Mucosa of descending colon (tissue), 3 donors: Measurements from ENCODE around the gene MBL2. TPM values are rescaled to one million over a fixed set of nuclear protein-coding genes. Genes with fewer than 3 reads are reported as not detected.

ENCODE experiments used
- ATAC-seq: fragments of 200-7000 bp; cut with Tn5 transposase; one replicate; pipeline ENCODE4 v1.9.1; 2020; ENCODE audit warnings: mild to moderate bottlenecking, moderate library complexity
- DNase-seq, 3 donors: peaks; one replicate each; pipeline ENCODE4 v3.0.0-alpha.2; 2020
- H3K36me3 ChIP-seq: fragments of 200-600 bp; one replicate; pipeline ENCODE4 v1.8.0; 2021; ENCODE audit warnings: low read depth, mild to moderate bottlenecking
- H3K4me1 ChIP-seq: fragments of 200-600 bp; one replicate; pipeline ENCODE4 v1.8.0; 2021; ENCODE audit warnings: low read depth, mild to moderate bottlenecking
- H3K4me3 ChIP-seq: fragments of 200-600 bp; one replicate; pipeline ENCODE4 v1.8.0; 2021; ENCODE audit warnings: mild to moderate bottlenecking
- H3K9me3 ChIP-seq: fragments of 200-600 bp; one replicate; pipeline ENCODE4 v1.8.0; 2021; ENCODE audit warnings: mild to moderate bottlenecking
- CTCF ChIP-seq: fragments of 200-600 bp; IDR thresholded peaks from one replicate; pipeline ENCODE4 v1.8.0; 2022; ENCODE audit warnings: antibody characterized with exemption, mild to moderate bottlenecking
- intact Hi-C, 2 donors: fragments of 100-400 bp; cut with DNase I in 1 of 2; cut with micrococcal nuclease in 1 of 2; formaldehyde crosslinking; loops; one replicate each; pipeline versions ENCODE4 v1.11.0 to v1.11.1; 2022; cut with DNase I, micrococcal nuclease
- total RNA-seq, 3 donors: library from RNA; stranded (reverse); fragmentation: NEBNext Ultra II Directional in 2 of 3; extraction: Animal tissue kit (Norgen Biotek cat#: 25700) in 2 of 3; gene quantifications; one replicate each; pipeline versions ENCODE4 v1.2.1 to v1.2.4, GENCODE V29; 2021 to 2023
- donor health status: DM: no; HTN: no; CAD: no; lungs with moderate emphysema.
- donor health status: DM: no; HTN: no; CAD: no.
- donor health status: DM: no; HTN: yes; CAD: no.

Gene MBL2
- total RNA-seq, 3 donors from 2014 or later: not detected

GRCh38 chr10:52807803-52808202 is 35.2 kb upstream of the MBL2 start:
- Histone ChIP-seq H3K36me3 (no peaks in the 10 kb centered on the region), H3K4me3 (no peak overlapping the region), H3K4me1 (no peaks in the 10 kb centered on the region), H3K9me3 (no peaks in the 10 kb centered on the region)
- no peak for TF ChIP-seq CTCF
- no peak for DNase-seq
- intact Hi-C loops: no loop called here
- ATAC-seq: no peak

- ATAC-seq (no peak), DNase-seq (no peak)
- no peaks in the 10 kb centered on the region for H3K9me3 ChIP-seq
- H3K4me1 ChIP-seq: no peaks in the 10 kb centered on the region
- no peak for TF ChIP-seq CTCF
- no peak overlapping the region for H3K4me3 ChIP-seq
- no peaks in the 10 kb centered on the region for H3K36me3 ChIP-seq
- intact Hi-C loops: no loop called here
These were observed 33.1 kb upstream of the MBL2 start for GRCh38 chr10:52805414-52806285.

GRCh38 chr10:52801947-52802346 is 29.4 kb upstream of the MBL2 start:
- Histone ChIP-seq H3K36me3 (no peaks in the 10 kb centered on the region), H3K9me3 (no peaks in the 10 kb centered on the region), H3K4me3 (no peak overlapping the region), H3K4me1 (no peaks in the 10 kb centered on the region)
- intact Hi-C loops: no loop called here
- no peak for DNase-seq
- ATAC-seq: no peak
- TF ChIP-seq CTCF: no peak

GRCh38 chr10:52786098-52786497 is 13.5 kb upstream of the MBL2 start:
- intact Hi-C loops: loop anchor here in 1 of 2 donors (10.0 kb wide), 1 partner anchor 141 kb away; no protein-coding TSS in a partner anchor
- H3K4me1 ChIP-seq: no peaks in the 10 kb centered on the region
- no peak overlapping the region for H3K4me3 ChIP-seq
- H3K9me3 ChIP-seq: no peaks in the 10 kb centered on the region
- no peak for ATAC-seq
- DNase-seq: no peak
- no peaks in the 10 kb centered on the region for H3K36me3 ChIP-seq
- no peak for TF ChIP-seq CTCF

GRCh38 chr10:52785418-52785817 is 12.8 kb upstream of the MBL2 start:
- DNase-seq (no peak), ATAC-seq (no peak)
- no peaks in the 10 kb centered on the region for H3K4me1 ChIP-seq
- H3K9me3 ChIP-seq: no peaks in the 10 kb centered on the region
- intact Hi-C loops: loop anchor here in 1 of 2 donors (10.0 kb wide), 1 partner anchor 141 kb away; no protein-coding TSS in a partner anchor
- no peak for TF ChIP-seq CTCF
- no peaks in the 10 kb centered on the region for H3K36me3 ChIP-seq
- no peak overlapping the region for H3K4me3 ChIP-seq
